KMS-11 (cell line): ENCODE data around the gene FHAD1.

Experiments
- H2AFZ ChIP-seq: fragments of 200-600 bp; sonication (generic); 2 replicates; pipeline ENCODE4 v1.6.1; 2016; ENCODE audit warnings: antibody characterized with exemption, mixed run types, low read depth
- H3K27ac ChIP-seq: fragments of 200-600 bp; sonication (generic); 2 replicates; pipeline ENCODE4 v1.6.1; 2016; ENCODE audit warnings: mild to moderate bottlenecking, mixed run types
- H3K27me3 ChIP-seq: fragments of 200-600 bp; sonication (generic); 2 replicates; pipeline ENCODE4 v1.6.1; 2017; ENCODE audit warnings: mild to moderate bottlenecking, low read depth, mixed run types, moderate library complexity; ENCODE audit not compliant: insufficient read depth
- H3K36me3 ChIP-seq: fragments of 200-600 bp; sonication (generic); 2 replicates; pipeline ENCODE4 v1.6.1; 2017; ENCODE audit warnings: mild to moderate bottlenecking, mixed run types; ENCODE audit not compliant: insufficient read depth
- H3K4me1 ChIP-seq: fragments of 200-600 bp; sonication (generic); 2 replicates; pipeline ENCODE4 v1.6.1; 2016; ENCODE audit warnings: mild to moderate bottlenecking, low read depth, mixed run types; ENCODE audit not compliant: poor library complexity, severe bottlenecking
- H3K4me2 ChIP-seq: fragments of 200-600 bp; sonication (generic); 2 replicates; pipeline ENCODE4 v1.7.0; 2016; ENCODE audit warnings: mild to moderate bottlenecking, mixed run types
- H3K4me3 ChIP-seq: fragments of 200-600 bp; sonication (generic); IDR thresholded peaks from 2 replicates; pipeline ENCODE4 v1.6.1; 2017; ENCODE audit warnings: low read depth, low read length, mixed read lengths; ENCODE audit not compliant: insufficient read depth
- H3K79me2 ChIP-seq: fragments of 200-600 bp; sonication (generic); 2 replicates; pipeline ENCODE4 v1.6.1; 2016; ENCODE audit warnings: low read depth, mixed run types; ENCODE audit not compliant: insufficient read depth
- H3K9ac ChIP-seq: fragments of 200-600 bp; sonication (generic); 2 replicates; pipeline ENCODE4 v1.6.1; 2016; ENCODE audit warnings: mild to moderate bottlenecking, mixed run types
- H4K20me1 ChIP-seq: fragments of 200-600 bp; sonication (generic); 2 replicates; pipeline ENCODE4 v1.6.1; 2016; ENCODE audit warnings: mild to moderate bottlenecking, mixed run types; ENCODE audit not compliant: insufficient read depth
- CTCF ChIP-seq: fragments of 200-600 bp; sonication (generic); conservative IDR thresholded peaks from 2 replicates; pipeline ENCODE4 v1.6.1; 2017; ENCODE audit warnings: low read depth, mild to moderate bottlenecking, antibody characterized with exemption, low read length, moderate library complexity, mixed read lengths

Gene FHAD1

GRCh38 chr1:15276691-15277446 is 29.8 kb downstream of the FHAD1 start:
- no peak overlapping the region for H3K4me2 ChIP-seq
- H3K79me2 ChIP-seq, result no peaks in the 10 kb centered on the region
- H3K4me3 ChIP-seq, result no peak overlapping the region
- no peaks in the 10 kb centered on the region for H3K27me3 ChIP-seq
- H3K9ac ChIP-seq, result no peak overlapping the region
- H2AFZ ChIP-seq, result no peak overlapping the region
- no peaks in the 10 kb centered on the region for H4K20me1 ChIP-seq
- no peaks in the 10 kb centered on the region for H3K36me3 ChIP-seq
- no peak overlapping the region for H3K27ac ChIP-seq
- no peaks in the 10 kb centered on the region for H3K4me1 ChIP-seq
- no peak for TF ChIP-seq CTCF

- Histone ChIP-seq H3K4me3 (no peak overlapping the region), H3K27me3 (no peaks in the 10 kb centered on the region), H3K4me1 (no peaks in the 10 kb centered on the region), H2AFZ (no peak overlapping the region), H3K4me2 (no peak overlapping the region), H4K20me1 (no peaks in the 10 kb centered on the region), H3K79me2 (no peaks in the 10 kb centered on the region), H3K27ac (no peak overlapping the region), H3K9ac (no peak overlapping the region), H3K36me3 (no peaks in the 10 kb centered on the region)
- no peak for TF ChIP-seq CTCF
Measured at GRCh38 chr1:15277447-15277838, 30.4 kb downstream of the FHAD1 start.

- H3K4me1 ChIP-seq, result no peaks in the 10 kb centered on the region
- H4K20me1 ChIP-seq, result no peaks in the 10 kb centered on the region
- H3K4me2 ChIP-seq, result no peak overlapping the region
- H3K79me2 ChIP-seq, result no peaks in the 10 kb centered on the region
- no peaks in the 10 kb centered on the region for H3K27me3 ChIP-seq
- H3K9ac ChIP-seq, result no peak overlapping the region
- H3K36me3 ChIP-seq, result no peaks in the 10 kb centered on the region
- no peak overlapping the region for H2AFZ ChIP-seq
- H3K27ac ChIP-seq, result no peak overlapping the region
- TF ChIP-seq CTCF, result no peak
- no peak overlapping the region for H3K4me3 ChIP-seq
Measured at GRCh38 chr1:15277933-15278332, 30.9 kb downstream of the FHAD1 start.

- Histone ChIP-seq H3K36me3 (no peaks in the 10 kb centered on the region), H2AFZ (no peak overlapping the region), H4K20me1 (no peaks in the 10 kb centered on the region), H3K4me3 (no peak overlapping the region), H3K4me2 (no peak overlapping the region), H3K79me2 (no peaks in the 10 kb centered on the region), H3K27me3 (no peaks in the 10 kb centered on the region), H3K27ac (no peak overlapping the region), H3K9ac (no peak overlapping the region), H3K4me1 (peaks cover 2% of the 10 kb centered on the region)
- no peak for TF ChIP-seq CTCF
Measured at GRCh38 chr1:15279576-15280230, 32.7 kb downstream of the FHAD1 start.
